Liver (tissue), 3 donors: ENCODE measurements around the gene ASIC1.

ENCODE experiments used
- HNF4G ChIP-seq: IDR thresholded peaks from 2 replicates; pipeline ENCODE4 v1.6.1; 2016; ENCODE audit warnings: antibody characterized with exemption
- RXRA ChIP-seq, 2 donors: IDR thresholded peaks; 2 replicates each; pipeline ENCODE4 v1.6.1; 2017 to 2018; ENCODE audit warnings: antibody characterized with exemption in 2 of 2, mild to moderate bottlenecking in 1 of 2
- TF ChIP-seq, protein P1 (sequence below): fragments of 150-350 bp; IDR thresholded peaks from 2 replicates; pipeline ENCODE4 v1.5.1; 2017; ENCODE audit warnings: improper control_type of control experiment, low read depth, low read length; ENCODE audit not compliant: missing input control
- donor health status: healthy.
- donor health status: healthy.

DNA sequence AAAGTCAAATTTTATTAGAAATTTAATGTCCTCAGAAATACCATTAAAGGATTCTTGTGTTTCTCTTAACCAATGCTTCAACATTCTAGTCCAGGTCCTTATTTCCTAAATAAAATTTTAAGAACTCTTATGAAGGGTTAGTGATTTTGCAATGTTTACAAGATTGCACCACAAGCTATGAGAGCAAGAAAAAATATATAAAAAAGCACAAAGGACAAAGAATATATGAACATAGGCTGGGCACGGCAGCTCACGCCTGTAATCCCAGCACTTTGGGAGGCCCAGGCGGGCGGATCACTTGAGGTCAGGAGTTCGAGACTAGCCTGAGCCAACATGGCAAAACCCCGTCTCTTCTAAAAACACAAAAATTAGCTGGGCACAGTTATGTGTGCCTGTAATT is 39.8 kb upstream of the ASIC1 start:
- TF ChIP-seq RXRA (IDR thresholded peaks at IDR 0.05): no peak
- TF ChIP-seq HNF4G: no peak
- TF ChIP-seq, protein P1, sequence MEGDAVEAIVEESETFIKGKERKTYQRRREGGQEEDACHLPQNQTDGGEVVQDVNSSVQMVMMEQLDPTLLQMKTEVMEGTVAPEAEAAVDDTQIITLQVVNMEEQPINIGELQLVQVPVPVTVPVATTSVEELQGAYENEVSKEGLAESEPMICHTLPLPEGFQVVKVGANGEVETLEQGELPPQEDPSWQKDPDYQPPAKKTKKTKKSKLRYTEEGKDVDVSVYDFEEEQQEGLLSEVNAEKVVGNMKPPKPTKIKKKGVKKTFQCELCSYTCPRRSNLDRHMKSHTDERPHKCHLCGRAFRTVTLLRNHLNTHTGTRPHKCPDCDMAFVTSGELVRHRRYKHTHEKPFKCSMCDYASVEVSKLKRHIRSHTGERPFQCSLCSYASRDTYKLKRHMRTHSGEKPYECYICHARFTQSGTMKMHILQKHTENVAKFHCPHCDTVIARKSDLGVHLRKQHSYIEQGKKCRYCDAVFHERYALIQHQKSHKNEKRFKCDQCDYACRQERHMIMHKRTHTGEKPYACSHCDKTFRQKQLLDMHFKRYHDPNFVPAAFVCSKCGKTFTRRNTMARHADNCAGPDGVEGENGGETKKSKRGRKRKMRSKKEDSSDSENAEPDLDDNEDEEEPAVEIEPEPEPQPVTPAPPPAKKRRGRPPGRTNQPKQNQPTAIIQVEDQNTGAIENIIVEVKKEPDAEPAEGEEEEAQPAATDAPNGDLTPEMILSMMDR: no peak
